Measurements from ENCODE around the gene TUBG1.

Gene TUBG1

DNA sequence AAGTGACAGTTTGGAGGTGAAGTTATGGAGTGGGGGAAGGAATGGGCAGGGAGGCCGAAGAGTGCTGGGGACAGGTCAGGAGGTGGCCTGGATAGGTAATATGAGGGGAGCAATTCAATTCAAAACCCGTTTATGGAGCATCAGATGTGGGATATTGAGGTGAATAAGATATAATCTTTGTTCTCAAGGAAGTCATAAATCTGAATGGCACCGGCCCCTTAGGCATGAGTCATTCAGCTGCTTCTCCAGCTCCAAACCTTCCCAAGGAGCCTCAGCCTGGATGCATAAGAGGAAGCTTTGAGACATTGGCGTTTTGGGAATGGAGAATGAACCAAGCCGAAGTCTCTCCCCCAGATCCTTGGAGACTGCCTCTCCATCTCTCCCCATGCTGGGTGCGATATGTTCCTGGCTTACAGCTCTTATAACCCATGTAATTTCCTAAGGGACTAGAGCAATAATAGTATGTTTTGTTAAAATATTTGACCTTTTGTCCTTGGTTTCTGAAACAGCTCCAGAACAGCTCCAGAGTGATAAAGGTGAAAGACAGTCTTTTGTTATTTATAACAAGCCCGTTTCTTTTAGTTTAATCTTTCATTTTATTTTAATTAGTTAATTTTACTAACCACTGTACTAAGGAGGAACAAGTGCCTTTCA, 51.3 kb downstream of the TUBG1 start:
- TF ChIP-seq POLR2AphosphoS5 (IDR thresholded peaks at IDR 0.05; ENCODE audit: low read depth, low read length): no peak
- no peak for TF ChIP-seq SIN3A (IDR thresholded peaks at IDR 0.05; ENCODE audit: borderline replicate concordance, insufficient read depth, low read length)
- TF ChIP-seq, protein P1, sequence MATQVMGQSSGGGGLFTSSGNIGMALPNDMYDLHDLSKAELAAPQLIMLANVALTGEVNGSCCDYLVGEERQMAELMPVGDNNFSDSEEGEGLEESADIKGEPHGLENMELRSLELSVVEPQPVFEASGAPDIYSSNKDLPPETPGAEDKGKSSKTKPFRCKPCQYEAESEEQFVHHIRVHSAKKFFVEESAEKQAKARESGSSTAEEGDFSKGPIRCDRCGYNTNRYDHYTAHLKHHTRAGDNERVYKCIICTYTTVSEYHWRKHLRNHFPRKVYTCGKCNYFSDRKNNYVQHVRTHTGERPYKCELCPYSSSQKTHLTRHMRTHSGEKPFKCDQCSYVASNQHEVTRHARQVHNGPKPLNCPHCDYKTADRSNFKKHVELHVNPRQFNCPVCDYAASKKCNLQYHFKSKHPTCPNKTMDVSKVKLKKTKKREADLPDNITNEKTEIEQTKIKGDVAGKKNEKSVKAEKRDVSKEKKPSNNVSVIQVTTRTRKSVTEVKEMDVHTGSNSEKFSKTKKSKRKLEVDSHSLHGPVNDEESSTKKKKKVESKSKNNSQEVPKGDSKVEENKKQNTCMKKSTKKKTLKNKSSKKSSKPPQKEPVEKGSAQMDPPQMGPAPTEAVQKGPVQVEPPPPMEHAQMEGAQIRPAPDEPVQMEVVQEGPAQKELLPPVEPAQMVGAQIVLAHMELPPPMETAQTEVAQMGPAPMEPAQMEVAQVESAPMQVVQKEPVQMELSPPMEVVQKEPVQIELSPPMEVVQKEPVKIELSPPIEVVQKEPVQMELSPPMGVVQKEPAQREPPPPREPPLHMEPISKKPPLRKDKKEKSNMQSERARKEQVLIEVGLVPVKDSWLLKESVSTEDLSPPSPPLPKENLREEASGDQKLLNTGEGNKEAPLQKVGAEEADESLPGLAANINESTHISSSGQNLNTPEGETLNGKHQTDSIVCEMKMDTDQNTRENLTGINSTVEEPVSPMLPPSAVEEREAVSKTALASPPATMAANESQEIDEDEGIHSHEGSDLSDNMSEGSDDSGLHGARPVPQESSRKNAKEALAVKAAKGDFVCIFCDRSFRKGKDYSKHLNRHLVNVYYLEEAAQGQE (IDR thresholded peaks at IDR 0.05; ENCODE audit: insufficient read depth in 1 of 2, low read depth in 2 of 2, low read length in 2 of 2): no peak
- TF ChIP-seq TAF1 (IDR thresholded peaks at IDR 0.05; ENCODE audit: borderline replicate concordance, insufficient read depth, low read length): no peak

Data from PFSK-1 (cell line).